HepG2 (cell line): ENCODE measurements around the gene ADCY1. TPM values are rescaled to one million over a fixed set of nuclear protein-coding genes. Genes with fewer than 3 reads are reported as not detected.

Experiments used
- ATAC-seq: fragments of 200-7000 bp; cut with Tn5 transposase; 3 replicates; pipeline ENCODE4 v1.9.1; 2020; ENCODE audit warnings: mild to moderate bottlenecking, moderate library complexity
- BruUV-seq: library from RNA; stranded (reverse); fragments of 400-500 nt; replicated peaks from 2 replicates; lab custom pipeline; 2021; lab: Mats Ljungman, UMichigan
- CTCF ChIA-PET: fragments of 300-600 bp; formaldehyde crosslinking; extraction: SDS; loops from one replicate; lab custom pipeline; 2021; ENCODE audit warnings: low total read pairs, inconsistent platforms, low intra/inter-chr PET ratio; lab: Yijun Ruan, JAX
- POLR2A ChIA-PET: fragments of 350-600 bp; sonication (Branson Sonifier 250); formaldehyde crosslinking; loops from one replicate; lab custom pipeline; 2020; ENCODE audit warnings: antibody characterized with exemption, inconsistent platforms; lab: Yijun Ruan, JAX
- DNase-seq: peaks from one replicate; pipeline ENCODE4 v3.0.0-alpha.2; 2015; ENCODE audit warnings: low spot score
- FAIRE-seq: peaks from 3 replicates; lab custom pipeline; 2011; peaks lifted over from hg19 to GRCh38; lab: Jason Lieb, UNC
- H2AFZ ChIP-seq: one replicate; pipeline ENCODE4 v1.6.1; 2011; ENCODE audit warnings: low read length, inconsistent platforms
- H3K27ac ChIP-seq: fragments of 300-600 bp; 3 replicates; pipeline ENCODE4 v1.8.0; 2011; ENCODE audit warnings: mixed run types, mild to moderate bottlenecking, mixed read lengths, low read length, inconsistent platforms; ENCODE audit not compliant: insufficient read depth; ENCODE audit errors: extremely low read length
- H3K27me3 ChIP-seq, 2 experiments: fragments of 200-600 bp in 1 of 2; 2 replicates in 1 of 2; 3 replicates in 1 of 2; pipeline versions ENCODE4 v1.6.0 to v1.8.0; 2011; ENCODE audit warnings: low read length in 2 of 2, mild to moderate bottlenecking in 2 of 2, moderate library complexity in 2 of 2, inconsistent platforms in 1 of 2; ENCODE audit not compliant: insufficient read depth in 2 of 2, control insufficient read depth in 1 of 2
- H3K36me3 ChIP-seq, 2 experiments: fragments of 200-600 bp in 1 of 2; replicated peaks in 1 of 2; 2 replicates in 1 of 2; 3 replicates in 1 of 2; pipeline versions ENCODE4 v1.5.1 to v1.8.0; 2011; ENCODE audit warnings: low read length in 2 of 2, inconsistent platforms in 1 of 2; ENCODE audit not compliant: insufficient read depth in 2 of 2, control insufficient read depth in 1 of 2
- H3K4me1 ChIP-seq: 2 replicates; pipeline ENCODE4 v1.5.1; 2012; ENCODE audit warnings: low read length, inconsistent platforms; ENCODE audit not compliant: insufficient read depth
- H3K4me2 ChIP-seq: 2 replicates; pipeline ENCODE4 v1.6.0; 2011; ENCODE audit warnings: low read depth, low read length, inconsistent platforms
- H3K4me3 ChIP-seq, 3 experiments: fragments of 200-600 bp in 1 of 3; sonication (generic), shearing (Covaris generic) in 1 of 3; replicated peaks in 1 of 3; 2 replicates each; pipeline ENCODE4 v1.5.1; 2011 to 2016; ENCODE audit warnings: low read length in 3 of 3, inconsistent platforms in 2 of 3, low read depth in 2 of 3, mild to moderate bottlenecking in 2 of 3, control low read depth in 1 of 3, mixed read lengths in 1 of 3; ENCODE audit not compliant: insufficient read depth in 1 of 3
- H3K79me2 ChIP-seq: one replicate; pipeline ENCODE4 v1.6.1; 2011; ENCODE audit warnings: low read length, inconsistent platforms; ENCODE audit not compliant: insufficient read depth
- H3K9ac ChIP-seq: 2 replicates; pipeline ENCODE4 v1.6.0; 2011; ENCODE audit warnings: mild to moderate bottlenecking, low read depth, low read length, inconsistent platforms; ENCODE audit not compliant: insufficient read depth
- H3K9me3 ChIP-seq: 2 replicates; pipeline ENCODE4 v1.5.1; 2012; ENCODE audit warnings: mild to moderate bottlenecking, low read length
- H4K20me1 ChIP-seq: 2 replicates; pipeline ENCODE4 v1.6.0; 2011; ENCODE audit warnings: inconsistent platforms, mild to moderate bottlenecking, low read length, moderate library complexity; ENCODE audit not compliant: insufficient read depth
- ADNP ChIP-seq: sonication (generic); formaldehyde crosslinking; IDR thresholded peaks from 2 replicates; pipeline ENCODE4 v1.4.0; 2020; ENCODE audit warnings: missing genetic modification reagents
- ZBTB3 ChIP-seq: sonication (generic); formaldehyde crosslinking; IDR thresholded peaks from 2 replicates; pipeline ENCODE4 v1.4.0; 2020; ENCODE audit warnings: low read depth, mild to moderate bottlenecking, moderate library complexity, missing genetic modification reagents, borderline replicate concordance
- ZNF451 ChIP-seq: sonication (generic); formaldehyde crosslinking; IDR thresholded peaks from 2 replicates; pipeline ENCODE4 v1.5.0; 2020; ENCODE audit warnings: mild to moderate bottlenecking, missing genetic modification reagents
- ZNF724P ChIP-seq: sonication (generic); formaldehyde crosslinking; IDR thresholded peaks from 2 replicates; pipeline ENCODE4 v1.8.0; 2022; ENCODE audit warnings: missing genetic modification reagents, borderline replicate concordance
- WGBS: methylation state at CpG from one replicate; pipeline ENCODE4 v1.1.6; 2017; ENCODE audit warnings: low lambda C conversion rate; 5-methylcytosine and 5-hydroxymethylcytosine counted together
- in situ Hi-C: cut with HindIII; loops from 2 replicates; pipeline ENCODE4 v1.10.0; 2017; ENCODE audit warnings: low pct_unique_long_range_greater_than_20kb; ENCODE audit not compliant: extremely low pct_ligation_motif_present
- intact Hi-C: fragments of 100-400 bp; cut with micrococcal nuclease; formaldehyde crosslinking; loops from one replicate; pipeline ENCODE4 v1.10.0; 2022; ENCODE audit not compliant: unreplicated experiment
- polyA plus RNA-seq, 8 experiments: library from polyadenylated mRNA; depleted of rRNA in 3 of 8; stranded (reverse) in 7 of 8; unstranded in 1 of 8; fragments of >200 nt; fragmentation: Illumina TruSeq in 4 of 8; extraction: Trizol in 4 of 8; gene quantifications; 2 replicates each; pipeline versions ENCODE4 v1.2.1 to v1.2.3, GENCODE V29; 2011 to 2016; ENCODE audit warnings: low read depth in 4 of 8, missing spikeins in 1 of 8, mixed read lengths in 1 of 8; ENCODE audit not compliant: insufficient read depth in 1 of 8
- total RNA-seq, 5 experiments: library from RNA; depleted of rRNA; stranded (reverse); fragments of >200 nt; fragmentation: Illumina TruSeq; extraction: Trizol; gene quantifications; 2 replicates each; pipeline ENCODE4 v1.2.3, GENCODE V29; 2016; ENCODE audit warnings: low read depth in 1 of 5
- TF ChIP-seq, protein P1 (sequence below): sonication (generic); formaldehyde crosslinking; IDR thresholded peaks from 2 replicates; pipeline ENCODE4 v1.4.0; 2020; ENCODE audit warnings: low read depth, missing genetic modification reagents
- TF ChIP-seq, protein P2 (sequence below): sonication (generic); formaldehyde crosslinking; IDR thresholded peaks from 2 replicates; pipeline ENCODE4 v1.5.0; 2020; ENCODE audit warnings: missing genetic modification reagents
- TF ChIP-seq, protein P3 (sequence below): sonication (generic); formaldehyde crosslinking; IDR thresholded peaks from 2 replicates; pipeline ENCODE4 v1.5.1; 2020; ENCODE audit warnings: missing genetic modification reagents, mild to moderate bottlenecking, borderline replicate concordance
- TF ChIP-seq, protein P4 (sequence below): sonication (generic); formaldehyde crosslinking; IDR thresholded peaks from 2 replicates; pipeline ENCODE4 v1.5.0; 2020; ENCODE audit warnings: mild to moderate bottlenecking, missing genetic modification reagents
- TF ChIP-seq, protein P5 (sequence below), 2 experiments: sonication (generic) in 1 of 2; formaldehyde crosslinking in 1 of 2; IDR thresholded peaks; 2 replicates each; pipeline versions ENCODE4 v1.6.1 to v1.9.0; 2014 to 2022; ENCODE audit warnings: antibody characterized with exemption in 1 of 2, borderline replicate concordance in 1 of 2, inconsistent platforms in 1 of 2, low read depth in 1 of 2, missing genetic modification reagents in 1 of 2

The ADCY1 gene
- total and polyA plus RNA-seq, 2 of the 13 experiments (the other 11 are each of a cell fraction or from before 2014, with no cell fraction given): 0.80 to 1.2 TPM

DNA sequence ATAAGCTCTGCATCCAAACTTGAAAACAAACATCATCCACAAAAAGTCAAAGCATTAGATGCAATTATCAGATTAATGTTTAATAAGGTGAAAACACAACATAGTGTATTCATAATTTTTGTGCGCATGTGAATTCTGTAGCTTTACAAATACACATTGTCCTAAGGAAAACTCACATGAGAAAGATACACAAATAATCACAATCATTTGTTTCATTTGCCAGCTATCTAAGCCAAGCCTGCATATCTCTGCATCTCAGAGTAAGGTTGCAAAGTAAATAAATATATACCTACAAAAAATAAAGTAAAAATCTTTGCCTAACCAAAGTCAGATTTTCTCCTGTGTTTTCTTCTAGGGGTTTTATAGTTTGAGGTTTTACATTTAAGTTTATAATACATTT lies 57.4 kb downstream of the ADCY1 start:
- no peak overlapping the region for H3K4me3 ChIP-seq
- CTCF ChIA-PET: no interaction called here
- H3K9me3 ChIP-seq: no peaks in the 10 kb centered on the region
- no peak overlapping the region for H3K4me2 ChIP-seq
- H3K4me1 ChIP-seq: no peaks in the 10 kb centered on the region
- no peak overlapping the region for H3K9ac ChIP-seq
- H3K36me3 ChIP-seq: no peaks in the 10 kb centered on the region
- in situ Hi-C loops: no loop called here
- intact Hi-C loops: no loop called here
- no peaks in the 10 kb centered on the region for H3K27me3 ChIP-seq
- no peak for DNase-seq
- POLR2A ChIA-PET: no interaction called here
- WGBS: 100% methylated on average over 1 of the region's 1 CpG
- H3K27ac ChIP-seq: no peak overlapping the region
- H4K20me1 ChIP-seq: no peaks in the 10 kb centered on the region
- no peak for FAIRE-seq
- no peak overlapping the region for H2AFZ ChIP-seq
- H3K79me2 ChIP-seq: no peaks in the 10 kb centered on the region
- BruUV-seq: no TSS peak
- no peak for ATAC-seq
- TF ChIP-seq, protein P1, sequence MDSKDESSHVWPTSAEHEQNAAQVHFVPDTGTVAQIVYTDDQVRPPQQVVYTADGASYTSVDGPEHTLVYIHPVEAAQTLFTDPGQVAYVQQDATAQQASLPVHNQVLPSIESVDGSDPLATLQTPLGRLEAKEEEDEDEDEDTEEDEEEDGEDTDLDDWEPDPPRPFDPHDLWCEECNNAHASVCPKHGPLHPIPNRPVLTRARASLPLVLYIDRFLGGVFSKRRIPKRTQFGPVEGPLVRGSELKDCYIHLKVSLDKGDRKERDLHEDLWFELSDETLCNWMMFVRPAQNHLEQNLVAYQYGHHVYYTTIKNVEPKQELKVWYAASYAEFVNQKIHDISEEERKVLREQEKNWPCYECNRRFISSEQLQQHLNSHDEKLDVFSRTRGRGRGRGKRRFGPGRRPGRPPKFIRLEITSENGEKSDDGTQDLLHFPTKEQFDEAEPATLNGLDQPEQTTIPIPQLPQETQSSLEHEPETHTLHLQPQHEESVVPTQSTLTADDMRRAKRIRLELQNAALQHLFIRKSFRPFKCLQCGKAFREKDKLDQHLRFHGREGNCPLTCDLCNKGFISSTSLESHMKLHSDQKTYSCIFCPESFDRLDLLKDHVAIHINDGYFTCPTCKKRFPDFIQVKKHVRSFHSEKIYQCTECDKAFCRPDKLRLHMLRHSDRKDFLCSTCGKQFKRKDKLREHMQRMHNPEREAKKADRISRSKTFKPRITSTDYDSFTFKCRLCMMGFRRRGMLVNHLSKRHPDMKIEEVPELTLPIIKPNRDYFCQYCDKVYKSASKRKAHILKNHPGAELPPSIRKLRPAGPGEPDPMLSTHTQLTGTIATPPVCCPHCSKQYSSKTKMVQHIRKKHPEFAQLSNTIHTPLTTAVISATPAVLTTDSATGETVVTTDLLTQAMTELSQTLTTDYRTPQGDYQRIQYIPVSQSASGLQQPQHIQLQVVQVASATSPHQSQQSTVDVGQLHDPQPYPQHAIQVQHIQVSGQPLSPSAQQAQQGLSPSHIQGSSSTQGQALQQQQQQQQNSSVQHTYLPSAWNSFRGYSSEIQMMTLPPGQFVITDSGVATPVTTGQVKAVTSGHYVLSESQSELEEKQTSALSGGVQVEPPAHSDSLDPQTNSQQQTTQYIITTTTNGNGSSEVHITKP (CRISPR knock-in tag): no peak
- no peak for TF ChIP-seq ZNF724P (CRISPR knock-in tag)
- TF ChIP-seq, protein P2, sequence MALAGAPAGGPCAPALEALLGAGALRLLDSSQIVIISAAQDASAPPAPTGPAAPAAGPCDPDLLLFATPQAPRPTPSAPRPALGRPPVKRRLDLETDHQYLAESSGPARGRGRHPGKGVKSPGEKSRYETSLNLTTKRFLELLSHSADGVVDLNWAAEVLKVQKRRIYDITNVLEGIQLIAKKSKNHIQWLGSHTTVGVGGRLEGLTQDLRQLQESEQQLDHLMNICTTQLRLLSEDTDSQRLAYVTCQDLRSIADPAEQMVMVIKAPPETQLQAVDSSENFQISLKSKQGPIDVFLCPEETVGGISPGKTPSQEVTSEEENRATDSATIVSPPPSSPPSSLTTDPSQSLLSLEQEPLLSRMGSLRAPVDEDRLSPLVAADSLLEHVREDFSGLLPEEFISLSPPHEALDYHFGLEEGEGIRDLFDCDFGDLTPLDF (CRISPR knock-in tag): no peak
- TF ChIP-seq, protein P3, sequence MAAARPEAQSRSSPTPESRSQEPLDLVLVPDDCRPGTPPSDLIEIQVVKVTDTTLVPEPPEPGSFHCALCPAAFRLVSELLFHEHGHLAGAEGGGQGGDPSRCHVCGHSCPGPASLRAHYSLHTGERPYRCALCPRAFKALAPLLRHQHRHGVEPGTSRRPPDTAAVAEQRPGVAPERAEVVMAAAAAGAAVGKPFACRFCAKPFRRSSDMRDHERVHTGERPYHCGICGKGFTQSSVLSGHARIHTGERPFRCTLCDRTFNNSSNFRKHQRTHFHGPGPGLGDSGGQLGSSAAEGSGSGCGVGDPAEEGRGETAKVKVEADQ (CRISPR knock-in tag): no peak
- TF ChIP-seq ZBTB3 (CRISPR knock-in tag): no peak
- TF ChIP-seq, protein P4, sequence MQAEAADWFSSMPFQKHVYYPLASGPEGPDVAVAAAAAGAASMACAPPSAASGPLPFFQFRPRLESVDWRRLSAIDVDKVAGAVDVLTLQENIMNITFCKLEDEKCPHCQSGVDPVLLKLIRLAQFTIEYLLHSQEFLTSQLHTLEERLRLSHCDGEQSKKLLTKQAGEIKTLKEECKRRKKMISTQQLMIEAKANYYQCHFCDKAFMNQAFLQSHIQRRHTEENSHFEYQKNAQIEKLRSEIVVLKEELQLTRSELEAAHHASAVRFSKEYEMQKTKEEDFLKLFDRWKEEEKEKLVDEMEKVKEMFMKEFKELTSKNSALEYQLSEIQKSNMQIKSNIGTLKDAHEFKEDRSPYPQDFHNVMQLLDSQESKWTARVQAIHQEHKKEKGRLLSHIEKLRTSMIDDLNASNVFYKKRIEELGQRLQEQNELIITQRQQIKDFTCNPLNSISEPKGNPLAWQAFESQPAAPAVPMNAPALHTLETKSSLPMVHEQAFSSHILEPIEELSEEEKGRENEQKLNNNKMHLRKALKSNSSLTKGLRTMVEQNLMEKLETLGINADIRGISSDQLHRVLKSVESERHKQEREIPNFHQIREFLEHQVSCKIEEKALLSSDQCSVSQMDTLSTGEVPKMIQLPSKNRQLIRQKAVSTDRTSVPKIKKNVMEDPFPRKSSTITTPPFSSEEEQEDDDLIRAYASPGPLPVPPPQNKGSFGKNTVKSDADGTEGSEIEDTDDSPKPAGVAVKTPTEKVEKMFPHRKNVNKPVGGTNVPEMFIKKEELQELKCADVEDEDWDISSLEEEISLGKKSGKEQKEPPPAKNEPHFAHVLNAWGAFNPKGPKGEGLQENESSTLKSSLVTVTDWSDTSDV: no peak
- TF ChIP-seq ZNF451 (CRISPR knock-in tag): no peak
- TF ChIP-seq, protein P5, sequence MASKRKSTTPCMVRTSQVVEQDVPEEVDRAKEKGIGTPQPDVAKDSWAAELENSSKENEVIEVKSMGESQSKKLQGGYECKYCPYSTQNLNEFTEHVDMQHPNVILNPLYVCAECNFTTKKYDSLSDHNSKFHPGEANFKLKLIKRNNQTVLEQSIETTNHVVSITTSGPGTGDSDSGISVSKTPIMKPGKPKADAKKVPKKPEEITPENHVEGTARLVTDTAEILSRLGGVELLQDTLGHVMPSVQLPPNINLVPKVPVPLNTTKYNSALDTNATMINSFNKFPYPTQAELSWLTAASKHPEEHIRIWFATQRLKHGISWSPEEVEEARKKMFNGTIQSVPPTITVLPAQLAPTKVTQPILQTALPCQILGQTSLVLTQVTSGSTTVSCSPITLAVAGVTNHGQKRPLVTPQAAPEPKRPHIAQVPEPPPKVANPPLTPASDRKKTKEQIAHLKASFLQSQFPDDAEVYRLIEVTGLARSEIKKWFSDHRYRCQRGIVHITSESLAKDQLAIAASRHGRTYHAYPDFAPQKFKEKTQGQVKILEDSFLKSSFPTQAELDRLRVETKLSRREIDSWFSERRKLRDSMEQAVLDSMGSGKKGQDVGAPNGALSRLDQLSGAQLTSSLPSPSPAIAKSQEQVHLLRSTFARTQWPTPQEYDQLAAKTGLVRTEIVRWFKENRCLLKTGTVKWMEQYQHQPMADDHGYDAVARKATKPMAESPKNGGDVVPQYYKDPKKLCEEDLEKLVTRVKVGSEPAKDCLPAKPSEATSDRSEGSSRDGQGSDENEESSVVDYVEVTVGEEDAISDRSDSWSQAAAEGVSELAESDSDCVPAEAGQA (IDR thresholded peaks at IDR 0.05; ENCODE audit: low read depth): no peak
- TF ChIP-seq, protein P5 (CRISPR knock-in tag; IDR thresholded peaks at IDR 0.05; ENCODE audit: borderline replicate concordance): no peak
- no peak for TF ChIP-seq ADNP
